ENCODE results near the gene PTGR1.
"Not testable (repeated sequence)": the region's sequence is repeated elsewhere in the genome, so short reads cannot be mapped to it uniquely, and the experiment has no call there.

Gene PTGR1

GRCh38 chr9:111599092-111599954 lies at the start of gene PTGR1:
Gene PTGR1 (minus strand): TSS chr9:111599647. CDS start chr9:111597422, 2,225 bp downstream.
- DNase-seq (ENCODE audit: low read depth in 2 of 2, low spot score in 1 of 2) = no peak

- no peak for DNase-seq (ENCODE audit: low read depth in 2 of 2, low spot score in 1 of 2)
Measured at GRCh38 chr9:111649016-111649415, 49.6 kb upstream of the PTGR1 start.

- no peak for DNase-seq (ENCODE audit: low read depth in 2 of 2, low spot score in 1 of 2)
Measured at GRCh38 chr9:111648066-111648465, 48.6 kb upstream of the PTGR1 start.

- DNase-seq (ENCODE audit: low read depth in 2 of 2, low spot score in 1 of 2) = no peak
Measured at GRCh38 chr9:111646417-111646816, 47.0 kb upstream of the PTGR1 start.

- DNase-seq (ENCODE audit: low read depth in 2 of 2, low spot score in 1 of 2) = no peak
Measured at GRCh38 chr9:111645806-111646205, 46.4 kb upstream of the PTGR1 start.

GRCh38 chr9:111644195-111644772 lies 44.8 kb upstream of the PTGR1 start:
- no peak for DNase-seq (ENCODE audit: low read depth in 2 of 2, low spot score in 1 of 2)

- DNase-seq (ENCODE audit: low read depth in 2 of 2, low spot score in 1 of 2) = no peak
Measured at GRCh38 chr9:111637421-111637950, 38.0 kb upstream of the PTGR1 start.

GRCh38 chr9:111634860-111635259 lies 35.4 kb upstream of the PTGR1 start:
- no peak for DNase-seq (ENCODE audit: low read depth in 2 of 2, low spot score in 1 of 2)

GRCh38 chr9:111633389-111633736 lies 33.9 kb upstream of the PTGR1 start:
- no peak for DNase-seq (ENCODE audit: low read depth in 2 of 2, low spot score in 1 of 2)

GRCh38 chr9:111632695-111633388 lies 33.4 kb upstream of the PTGR1 start:
- DNase-seq (ENCODE audit: low read depth in 2 of 2, low spot score in 1 of 2) = no peak

GRCh38 chr9:111632060-111632459 lies 32.6 kb upstream of the PTGR1 start:
- no peak for DNase-seq (ENCODE audit: low read depth in 2 of 2, low spot score in 1 of 2)

- DNase-seq (ENCODE audit: low read depth in 2 of 2, low spot score in 1 of 2) = peak; percentile 86 to 92
Measured at GRCh38 chr9:111631214-111631971, 31.9 kb upstream of the PTGR1 start, which contains the start of gene DNAJC25. Gene DNAJC25 (plus strand): TSS chr9:111631334. CDS start chr9:111631408, 74 bp downstream.

GRCh38 chr9:111630964-111631213 lies 31.4 kb upstream of the PTGR1 start:
- DNase-seq (ENCODE audit: low read depth in 2 of 2, low spot score in 1 of 2) = no peak

GRCh38 chr9:111630182-111630963 lies 30.9 kb upstream of the PTGR1 start:
- DNase-seq (ENCODE audit: low read depth in 2 of 2, low spot score in 1 of 2) = no peak

- no peak for DNase-seq (ENCODE audit: low read depth in 2 of 2, low spot score in 1 of 2)
Measured at GRCh38 chr9:111628411-111628810, 29.0 kb upstream of the PTGR1 start.

GRCh38 chr9:111627260-111627963 lies 28.0 kb upstream of the PTGR1 start:
- DNase-seq (ENCODE audit: low read depth in 2 of 2, low spot score in 1 of 2) = no peak

- DNase-seq (ENCODE audit: low read depth in 2 of 2, low spot score in 1 of 2) = no peak
Measured at GRCh38 chr9:111622626-111623025, 23.2 kb upstream of the PTGR1 start.

GRCh38 chr9:111621895-111622480 lies 22.5 kb upstream of the PTGR1 start:
- DNase-seq (ENCODE audit: low read depth in 2 of 2, low spot score in 1 of 2) = no peak

- not testable (repeated sequence) for DNase-seq (ENCODE audit: low read depth in 2 of 2, low spot score in 1 of 2)
Measured at GRCh38 chr9:111617349-111617748, 17.9 kb upstream of the PTGR1 start.

- DNase-seq (ENCODE audit: low read depth in 2 of 2, low spot score in 1 of 2) = no peak
Measured at GRCh38 chr9:111615928-111616327, 16.5 kb upstream of the PTGR1 start.

Data from stimulated activated CD8-positive, alpha-beta memory T cell treated with anti-CD3 and anti-CD28 coated beads, Interleukin-4, amount 100 ng/mL, for 1 hour (primary cell).